Measurements from ENCODE around the gene FGF1. TPM values are rescaled to one million over a fixed set of nuclear protein-coding genes. Genes with fewer than 3 reads are reported as not detected.
A peak's percentile ranks its signal among the peaks of the same experiment; 100 is the strongest.

Gene FGF1
- total RNA-seq, 1 donor from 2014 or later = 0.07 TPM

- H3K27me3 Mint-ChIP-seq (ENCODE audit: low read depth) = no peaks in the 10 kb centered on the region
- H3K4me1 Mint-ChIP-seq = no peaks in the 10 kb centered on the region
- H3K9me3 Mint-ChIP-seq = no peaks in the 10 kb centered on the region
- H3K4me3 Mint-ChIP-seq = no peak overlapping the region
- no peaks in the 10 kb centered on the region for H3K36me3 Mint-ChIP-seq
- DNase-seq (ENCODE audit: low spot score in 2 of 2, unreplicated experiment in 2 of 2) = no peak
- no peak overlapping the region for H3K27ac Mint-ChIP-seq
- peak; percentile 29 for TF ChIP-seq CTCF (IDR thresholded peaks at IDR 0.05; ENCODE audit: unreplicated experiment)
Observed at GRCh38 chr5:142661143-142661542, 24.7 kb downstream of the FGF1 start.

- no peaks in the 10 kb centered on the region for H3K27me3 Mint-ChIP-seq (ENCODE audit: low read depth)
- H3K36me3 Mint-ChIP-seq = no peaks in the 10 kb centered on the region
- DNase-seq (ENCODE audit: low spot score in 2 of 2, unreplicated experiment in 2 of 2) = no peak
- no peak for TF ChIP-seq CTCF (IDR thresholded peaks at IDR 0.05; ENCODE audit: unreplicated experiment)
- no peaks in the 10 kb centered on the region for H3K9me3 Mint-ChIP-seq
- H3K4me1 Mint-ChIP-seq = no peaks in the 10 kb centered on the region
- H3K27ac Mint-ChIP-seq = no peak overlapping the region
- H3K4me3 Mint-ChIP-seq = no peak overlapping the region
Observed at GRCh38 chr5:142660731-142661130, 25.2 kb downstream of the FGF1 start.

- no peaks in the 10 kb centered on the region for H3K9me3 Mint-ChIP-seq
- no peak for TF ChIP-seq CTCF (IDR thresholded peaks at IDR 0.05; ENCODE audit: unreplicated experiment)
- H3K27ac Mint-ChIP-seq = no peak overlapping the region
- H3K36me3 Mint-ChIP-seq = no peaks in the 10 kb centered on the region
- H3K4me1 Mint-ChIP-seq = no peaks in the 10 kb centered on the region
- DNase-seq (ENCODE audit: low spot score in 2 of 2, unreplicated experiment in 2 of 2) = no peak
- no peak overlapping the region for H3K4me3 Mint-ChIP-seq
- H3K27me3 Mint-ChIP-seq (ENCODE audit: low read depth) = peaks cover 5% of the 10 kb centered on the region
Observed at GRCh38 chr5:142660196-142660595, 25.7 kb downstream of the FGF1 start.

GRCh38 chr5:142659405-142659804, 26.5 kb downstream of the FGF1 start:
- H3K27me3 Mint-ChIP-seq (ENCODE audit: low read depth) = peaks cover 7% of the 10 kb centered on the region
- TF ChIP-seq CTCF (IDR thresholded peaks at IDR 0.05; ENCODE audit: unreplicated experiment) = no peak
- no peaks in the 10 kb centered on the region for H3K36me3 Mint-ChIP-seq
- no peak for DNase-seq (ENCODE audit: low spot score in 2 of 2, unreplicated experiment in 2 of 2)
- H3K9me3 Mint-ChIP-seq = no peaks in the 10 kb centered on the region
- H3K4me1 Mint-ChIP-seq = no peaks in the 10 kb centered on the region
- no peak overlapping the region for H3K27ac Mint-ChIP-seq
- no peak overlapping the region for H3K4me3 Mint-ChIP-seq

GRCh38 chr5:142658278-142658677, 27.6 kb downstream of the FGF1 start:
- Mint-ChIP-seq H3K4me1 (no peaks in the 10 kb centered on the region), H3K4me3 (no peak overlapping the region), H3K27me3 (ENCODE audit: low read depth) (peaks cover 7% of the 10 kb centered on the region), H3K27ac (no peak overlapping the region), H3K36me3 (no peaks in the 10 kb centered on the region), H3K9me3 (no peaks in the 10 kb centered on the region)
- TF ChIP-seq CTCF (IDR thresholded peaks at IDR 0.05; ENCODE audit: unreplicated experiment) = no peak
- DNase-seq (ENCODE audit: low spot score in 2 of 2, unreplicated experiment in 2 of 2) = no peak

- DNase-seq (ENCODE audit: low spot score in 2 of 2, unreplicated experiment in 2 of 2) = no peak
- Mint-ChIP-seq H3K27me3 (ENCODE audit: low read depth) (peaks cover 7% of the 10 kb centered on the region), H3K27ac (no peak overlapping the region), H3K36me3 (no peaks in the 10 kb centered on the region), H3K4me3 (no peak overlapping the region), H3K4me1 (no peaks in the 10 kb centered on the region), H3K9me3 (no peaks in the 10 kb centered on the region)
- TF ChIP-seq CTCF (IDR thresholded peaks at IDR 0.05; ENCODE audit: unreplicated experiment) = no peak
Observed at GRCh38 chr5:142657446-142657845, 28.4 kb downstream of the FGF1 start.

All from mesothelial cell of epicardium (in vitro differentiated cells).